Jurkat, Clone E6-1 (cell line): ENCODE results near the gene ERN1.

Source experiments
- DNase-seq: peaks from one replicate; pipeline ENCODE4 v3.0.0-alpha.2; 2011; ENCODE audit warnings: low read depth, low spot score
- H3K4me3 ChIP-seq: 2 replicates; pipeline ENCODE4 v1.5.1; 2011; ENCODE audit warnings: mild to moderate bottlenecking, low read length, control low read depth, moderate library complexity

The ERN1 gene

GRCh38 chr17:64117981-64118979, 11.7 kb downstream of the ERN1 start:
- no peak overlapping the region for H3K4me3 ChIP-seq
- no peak for DNase-seq

DNA sequence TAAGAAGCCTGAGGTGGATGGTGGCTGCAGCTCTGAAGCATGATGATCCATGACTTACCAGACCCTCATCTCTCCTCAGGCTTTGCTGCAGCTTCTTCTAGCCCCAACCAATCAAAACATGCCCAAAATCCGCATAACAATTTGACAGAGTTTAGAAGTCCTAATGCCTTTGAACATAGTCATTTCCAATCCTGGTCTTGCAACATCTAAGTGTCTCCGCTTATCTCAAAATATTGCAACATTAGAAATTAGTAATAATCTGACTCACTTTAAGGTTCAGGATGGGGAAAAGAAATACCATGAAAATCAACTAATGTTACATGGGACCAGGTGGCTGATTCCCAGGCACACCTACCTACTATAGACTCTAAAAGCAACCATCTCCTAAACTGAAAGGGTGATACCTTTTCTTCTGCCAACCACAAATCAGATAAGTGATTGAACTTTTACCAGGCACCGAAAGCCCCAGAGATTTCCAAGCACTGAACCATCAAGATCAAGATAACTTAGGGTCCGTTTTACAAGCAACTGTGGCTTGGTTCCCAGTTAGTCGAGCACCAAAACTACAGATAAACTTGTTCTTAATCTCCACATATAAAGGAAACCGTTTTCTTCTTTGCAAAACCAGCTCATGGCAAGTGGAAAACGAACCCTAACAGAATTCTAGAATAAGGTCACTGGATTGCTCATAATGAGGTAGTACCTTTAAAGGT, 14.0 kb downstream of the ERN1 start:
- peak; percentile 58 for DNase-seq
- H3K4me3 ChIP-seq: no peak overlapping the region

GRCh38 chr17:64115043-64115698, 14.8 kb downstream of the ERN1 start:
- no peak overlapping the region for H3K4me3 ChIP-seq
- DNase-seq: no peak

- no peak overlapping the region for H3K4me3 ChIP-seq
- no peak for DNase-seq
These were observed 16.9 kb downstream of the ERN1 start for GRCh38 chr17:64113006-64113405.

- no peak for DNase-seq
These were observed 18.1 kb downstream of the ERN1 start for GRCh38 chr17:64111831-64112230.

GRCh38 chr17:64110379-64111152, 19.4 kb downstream of the ERN1 start:
- DNase-seq: no peak
- H3K4me3 ChIP-seq: no peak overlapping the region

More at GRCh38 chr17:64111831-64112230, 18.1 kb downstream of the ERN1 start:
- H3K4me3 ChIP-seq: no peak overlapping the region

- no peak overlapping the region for H3K4me3 ChIP-seq
- no peak for DNase-seq
These were observed 20.5 kb downstream of the ERN1 start for GRCh38 chr17:64109400-64109799.

DNA sequence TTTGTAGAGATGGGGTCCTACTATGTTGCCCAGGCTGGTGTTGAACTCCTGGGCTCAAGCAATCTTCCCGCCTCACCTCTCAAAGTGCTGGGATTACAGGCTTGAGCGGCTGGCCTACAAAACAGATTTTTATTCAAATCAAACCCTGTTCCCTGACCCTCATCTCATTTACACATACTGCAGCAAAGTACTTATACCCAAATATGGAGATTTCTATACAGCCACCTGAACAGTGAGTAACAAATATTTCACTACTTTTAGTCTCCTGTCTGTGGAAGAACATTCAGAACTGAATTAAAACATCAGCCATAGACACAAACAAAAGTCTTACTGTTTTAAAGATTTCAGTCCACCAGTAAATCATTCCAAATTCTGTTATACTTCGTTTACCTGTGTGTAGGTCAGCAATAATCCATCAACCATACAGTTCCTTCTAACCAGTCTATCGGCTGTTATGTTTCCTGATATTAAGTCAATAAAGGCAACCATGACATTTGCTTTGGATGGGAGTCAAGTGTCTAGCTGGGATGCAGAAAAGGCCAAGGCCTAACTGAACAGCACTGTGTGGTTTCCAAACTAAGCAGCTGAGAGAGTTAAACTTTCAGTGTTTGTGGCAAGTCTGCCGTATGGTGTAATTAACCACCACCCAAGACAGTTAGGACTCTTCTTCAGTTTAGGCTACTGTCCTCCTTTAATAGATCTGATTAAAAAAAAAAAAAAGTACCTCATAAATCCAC, 22.3 kb downstream of the ERN1 start:
- H3K4me3 ChIP-seq: no peak overlapping the region
- DNase-seq: no peak

- H3K4me3 ChIP-seq: no peak overlapping the region
- DNase-seq: no peak
These were observed 23.0 kb downstream of the ERN1 start for GRCh38 chr17:64106918-64107317.

DNA sequence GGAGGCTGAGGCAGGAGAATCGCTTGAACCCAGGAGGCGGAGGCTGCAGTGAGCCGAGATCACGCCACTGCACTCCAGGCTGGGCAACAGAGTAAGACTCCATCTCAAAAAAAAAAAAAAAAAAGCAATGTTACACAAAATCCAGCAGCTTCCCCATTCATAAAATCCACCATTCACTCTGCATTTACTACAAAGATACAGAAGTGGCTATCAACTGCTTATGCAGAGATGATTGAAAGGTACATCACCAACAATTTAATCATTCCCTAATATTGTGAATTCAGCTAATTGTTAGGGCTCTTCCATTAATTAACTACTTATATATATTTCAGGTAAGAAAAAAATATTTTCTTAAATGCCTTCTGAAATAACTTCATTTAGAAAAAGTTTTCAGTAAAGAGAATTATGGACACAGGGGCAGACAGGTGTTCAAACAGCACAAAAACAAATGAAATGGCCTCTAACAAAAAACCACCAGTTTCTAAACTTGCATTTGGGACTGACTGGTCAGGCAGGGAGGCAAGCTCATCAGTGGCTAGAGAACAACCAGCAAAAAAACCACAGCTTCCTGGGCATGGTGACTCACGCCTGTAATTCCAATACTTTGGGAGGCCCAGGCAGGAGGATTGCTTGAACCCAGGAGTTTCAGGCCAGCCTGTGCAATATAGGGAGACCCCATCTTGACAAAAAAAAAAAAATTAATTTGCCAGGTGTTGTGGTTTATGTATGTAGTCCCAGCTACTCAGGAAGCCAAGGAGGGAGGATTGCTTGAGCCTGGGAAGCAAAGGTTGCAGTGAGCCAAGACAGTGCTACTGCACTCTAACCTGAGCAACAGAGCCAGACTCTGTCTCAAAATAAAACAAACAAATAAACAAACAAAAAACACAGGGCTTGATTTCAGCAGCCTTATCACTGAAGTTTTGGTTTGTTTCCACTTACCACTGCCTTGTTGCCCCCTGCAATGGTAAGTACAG, 26.3 kb downstream of the ERN1 start:
- no peak overlapping the region for H3K4me3 ChIP-seq
- no peak for DNase-seq

DNA sequence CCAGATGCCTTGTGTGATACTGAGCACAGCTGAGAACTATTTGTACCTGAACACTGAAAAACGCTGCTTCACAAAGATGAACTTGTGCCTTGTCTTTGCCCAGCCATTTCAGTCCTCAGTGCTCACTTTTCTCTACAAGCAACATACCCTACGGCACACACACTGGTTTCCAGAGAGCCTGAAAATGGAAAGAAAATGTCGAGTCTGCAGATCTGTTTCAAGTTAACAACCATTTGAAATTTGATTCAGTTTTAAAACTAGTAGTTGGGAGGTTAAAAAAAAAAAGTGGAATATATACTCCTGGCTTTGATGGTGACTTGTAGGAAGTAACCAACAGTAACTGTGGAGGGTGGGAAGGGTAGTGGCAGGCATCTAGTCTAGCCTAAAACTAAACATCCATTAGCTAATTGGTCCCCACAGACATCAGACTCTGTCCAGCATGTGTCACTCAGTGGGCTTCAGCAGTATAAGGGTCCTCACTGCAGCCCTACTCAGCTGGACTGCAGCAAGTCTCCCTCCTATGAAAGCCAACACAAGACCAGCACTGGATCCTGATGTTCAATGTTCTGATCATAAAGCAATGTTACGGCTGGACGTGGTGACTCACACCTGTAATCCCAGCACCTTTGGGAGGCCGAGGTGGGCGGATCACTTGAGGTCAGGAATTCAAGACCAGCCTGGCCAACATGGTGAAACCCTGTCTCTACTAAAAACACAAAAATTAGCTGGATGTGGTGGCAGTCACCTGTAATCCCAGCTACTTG, 27.1 kb downstream of the ERN1 start:
- no peak for DNase-seq
- H3K4me3 ChIP-seq: no peak overlapping the region

GRCh38 chr17:64099543-64099942, 30.4 kb downstream of the ERN1 start:
- H3K4me3 ChIP-seq: no peak overlapping the region
- no peak for DNase-seq

GRCh38 chr17:64097196-64097936, 32.6 kb downstream of the ERN1 start:
- no peak for DNase-seq
- peak overlapping the region; percentile 7; the same call in 1 of the 2 replicates for H3K4me3 ChIP-seq

DNA sequence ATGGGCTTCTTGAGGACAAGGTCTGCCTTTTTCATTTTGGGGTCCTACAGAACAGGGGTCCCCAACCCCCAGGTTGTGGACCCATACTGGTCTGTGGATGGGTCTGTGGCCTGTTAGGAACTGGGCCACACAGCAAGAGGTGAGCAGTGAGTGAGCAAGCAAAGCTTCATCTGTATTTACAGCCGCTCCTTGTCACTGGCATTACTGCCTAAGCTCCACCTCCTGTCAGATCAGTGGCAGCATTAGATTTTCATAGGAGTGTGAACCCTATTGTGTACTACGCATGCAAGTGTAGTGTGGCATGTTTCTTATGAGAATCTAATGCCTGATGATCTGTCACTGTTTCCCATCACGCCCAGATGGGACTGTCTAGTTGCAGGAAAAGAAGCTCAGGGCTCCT, 33.9 kb downstream of the ERN1 start:
- H3K4me3 ChIP-seq: no peak overlapping the region
- no peak for DNase-seq

GRCh38 chr17:64095144-64095882, 34.6 kb downstream of the ERN1 start:
- DNase-seq: no peak
- no peak overlapping the region for H3K4me3 ChIP-seq
